Skeletal muscle tissue (tissue), 4 donors: ENCODE data around the gene COMT. TPM values are rescaled to one million over a fixed set of nuclear protein-coding genes. Genes with fewer than 3 reads are reported as not detected.

ENCODE experiments used
- H3K27ac ChIP-seq: one replicate; pipeline ENCODE4 v1.7.0; 2013; ENCODE audit warnings: mild to moderate bottlenecking, low read depth, low read length, inconsistent platforms
- H3K27me3 ChIP-seq, 3 donors: one replicate each; pipeline ENCODE4 v1.7.0; 2013; ENCODE audit warnings: low read length in 3 of 3; ENCODE audit not compliant: control insufficient read depth in 3 of 3, insufficient read depth in 3 of 3
- H3K36me3 ChIP-seq, 3 donors: one replicate each; pipeline ENCODE4 v1.7.0; 2013; ENCODE audit warnings: low read length in 3 of 3; ENCODE audit not compliant: control insufficient read depth in 3 of 3, insufficient read depth in 3 of 3
- H3K4me1 ChIP-seq, 3 donors: one replicate each; pipeline ENCODE4 v1.7.0; 2013; ENCODE audit warnings: low read length in 3 of 3, mild to moderate bottlenecking in 3 of 3; ENCODE audit not compliant: control insufficient read depth in 3 of 3, insufficient read depth in 3 of 3
- H3K4me3 ChIP-seq, 3 donors: one replicate each; pipeline ENCODE4 v1.7.0; 2013; ENCODE audit warnings: low read length in 3 of 3
- H3K9ac ChIP-seq, 3 donors: one replicate each; pipeline ENCODE4 v1.7.0; 2013; ENCODE audit warnings: low read length in 3 of 3, mild to moderate bottlenecking in 3 of 3, moderate library complexity in 2 of 3, low read depth in 1 of 3
- H3K9me3 ChIP-seq, 3 donors: one replicate each; pipeline ENCODE4 v1.7.0; 2013; ENCODE audit warnings: low read length in 3 of 3; ENCODE audit not compliant: control insufficient read depth in 3 of 3
- total RNA-seq: library from RNA; depleted of rRNA; stranded (reverse); fragments of >200 nt; gene quantifications from one replicate; pipeline ENCODE4 v1.2.3, GENCODE V29; 2014
- donor health status: Osteomylitis.

The COMT gene
- total RNA-seq, 1 donor from 2014 or later: 25.6 TPM

DNA sequence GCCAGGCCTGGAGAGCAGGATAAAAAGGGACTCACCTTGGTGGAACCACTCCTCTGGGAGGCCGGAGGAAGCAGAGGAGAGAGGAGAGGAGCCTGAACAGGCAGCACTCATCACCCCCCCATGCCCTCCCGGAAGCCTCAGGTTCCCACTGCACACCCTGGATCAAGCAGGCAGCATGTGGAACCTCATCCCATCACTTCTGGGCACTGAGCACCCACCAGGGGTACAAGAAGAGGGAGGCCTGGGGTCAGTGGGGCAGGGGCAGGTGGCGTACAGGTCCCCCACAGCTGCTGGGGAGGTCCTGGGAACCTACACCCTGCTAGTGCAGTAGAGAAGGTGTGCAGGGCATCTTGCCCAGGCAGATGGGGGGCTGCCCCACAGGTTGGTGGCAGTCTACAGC lies 35.1 kb downstream of the COMT start:
- Histone ChIP-seq H3K4me3 (no peak overlapping the region), H3K36me3 (peaks cover 42 to 72% (median 61%) of the 10 kb centered on the region in 3 donors), H3K27me3 (no peaks in the 10 kb centered on the region), H3K9me3 (no peaks in the 10 kb centered on the region), H3K4me1 (peaks cover 8 to 33% (median 31%) of the 10 kb centered on the region in 3 donors), H3K27ac (no peak overlapping the region), H3K9ac (peak overlapping the region in 1 of 3 donors; percentile 25)

DNA sequence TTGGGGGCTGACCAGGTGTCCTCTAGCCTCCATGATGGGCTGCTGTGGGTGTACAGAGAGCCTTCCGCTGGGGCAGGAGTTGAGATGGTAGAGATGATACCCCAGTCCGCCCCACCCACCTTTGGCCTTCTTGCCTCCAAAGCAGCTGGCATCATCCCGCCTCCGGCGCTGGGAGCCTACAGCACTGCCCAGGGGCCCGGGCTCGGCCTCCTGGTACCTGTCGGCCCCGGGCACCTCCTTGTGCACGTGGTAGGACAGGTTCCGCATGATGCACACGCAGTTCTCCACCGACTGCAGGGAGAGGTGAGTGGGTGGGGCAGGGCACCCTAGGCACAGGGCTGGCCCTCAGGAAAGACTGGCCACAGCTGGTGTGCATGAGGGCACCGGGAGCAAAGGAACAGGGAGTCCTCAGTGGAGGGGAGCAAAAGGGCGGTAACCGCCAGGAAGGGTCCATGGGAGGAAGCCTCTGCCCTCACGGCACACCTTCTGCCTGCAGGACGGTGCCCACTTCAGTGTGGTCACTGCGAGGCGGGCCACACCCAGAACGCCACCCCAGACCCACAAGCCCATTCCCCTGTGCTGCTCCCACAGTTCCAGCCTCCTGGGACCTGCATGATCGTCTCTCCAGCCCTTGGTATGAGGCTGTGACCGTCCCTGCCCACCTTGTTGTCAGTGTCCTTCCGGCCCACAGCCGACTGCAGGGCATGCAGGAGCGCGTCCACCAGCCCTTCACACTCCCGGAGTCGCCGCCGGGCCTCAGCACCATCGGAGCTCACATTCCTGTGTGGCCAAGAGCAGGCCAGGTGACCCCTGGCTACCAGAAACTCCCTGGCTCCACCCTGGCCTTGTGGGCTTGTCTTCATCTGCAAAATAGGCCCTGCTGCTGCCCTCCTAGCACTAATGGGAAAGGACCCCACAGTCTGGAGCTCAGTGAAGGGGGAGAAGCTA lies 36.0 kb downstream of the COMT start:
- Histone ChIP-seq H3K9ac (no peak overlapping the region), H3K4me3 (no peak overlapping the region), H3K4me1 (peaks cover 17 to 42% (median 40%) of the 10 kb centered on the region in 3 donors), H3K9me3 (no peaks in the 10 kb centered on the region), H3K27ac (no peak overlapping the region), H3K36me3 (peaks cover 37 to 65% (median 60%) of the 10 kb centered on the region in 3 donors), H3K27me3 (no peaks in the 10 kb centered on the region)

DNA sequence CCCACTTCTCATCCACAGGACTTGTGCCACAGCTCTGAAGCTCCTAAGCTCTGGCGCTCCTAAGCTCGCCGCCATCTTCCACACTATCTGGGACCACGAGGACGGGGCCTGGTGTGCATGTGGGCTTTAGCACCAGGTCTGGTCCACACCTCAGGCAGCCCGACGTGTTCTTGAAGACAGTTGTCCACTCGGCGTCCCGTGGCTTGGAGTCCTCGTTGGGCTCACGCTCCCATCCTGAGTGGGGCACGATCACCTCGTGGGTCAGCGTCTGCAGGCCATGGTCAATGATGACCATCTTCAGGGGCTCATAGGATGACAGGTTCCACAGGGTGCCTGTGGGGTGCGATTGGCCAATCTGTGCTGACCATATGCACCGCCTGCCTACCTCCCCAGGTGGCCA lies 37.2 kb downstream of the COMT start:
- no peaks in the 10 kb centered on the region for H3K27me3 ChIP-seq
- H3K36me3 ChIP-seq: peaks cover 28 to 55% (median 53%) of the 10 kb centered on the region in 3 donors
- H3K27ac ChIP-seq: no peak overlapping the region
- H3K4me3 ChIP-seq: no peak overlapping the region
- H3K9ac ChIP-seq: no peak overlapping the region
- no peaks in the 10 kb centered on the region for H3K9me3 ChIP-seq
- H3K4me1 ChIP-seq: peaks cover 29 to 54% (median 51%) of the 10 kb centered on the region in 3 donors

DNA sequence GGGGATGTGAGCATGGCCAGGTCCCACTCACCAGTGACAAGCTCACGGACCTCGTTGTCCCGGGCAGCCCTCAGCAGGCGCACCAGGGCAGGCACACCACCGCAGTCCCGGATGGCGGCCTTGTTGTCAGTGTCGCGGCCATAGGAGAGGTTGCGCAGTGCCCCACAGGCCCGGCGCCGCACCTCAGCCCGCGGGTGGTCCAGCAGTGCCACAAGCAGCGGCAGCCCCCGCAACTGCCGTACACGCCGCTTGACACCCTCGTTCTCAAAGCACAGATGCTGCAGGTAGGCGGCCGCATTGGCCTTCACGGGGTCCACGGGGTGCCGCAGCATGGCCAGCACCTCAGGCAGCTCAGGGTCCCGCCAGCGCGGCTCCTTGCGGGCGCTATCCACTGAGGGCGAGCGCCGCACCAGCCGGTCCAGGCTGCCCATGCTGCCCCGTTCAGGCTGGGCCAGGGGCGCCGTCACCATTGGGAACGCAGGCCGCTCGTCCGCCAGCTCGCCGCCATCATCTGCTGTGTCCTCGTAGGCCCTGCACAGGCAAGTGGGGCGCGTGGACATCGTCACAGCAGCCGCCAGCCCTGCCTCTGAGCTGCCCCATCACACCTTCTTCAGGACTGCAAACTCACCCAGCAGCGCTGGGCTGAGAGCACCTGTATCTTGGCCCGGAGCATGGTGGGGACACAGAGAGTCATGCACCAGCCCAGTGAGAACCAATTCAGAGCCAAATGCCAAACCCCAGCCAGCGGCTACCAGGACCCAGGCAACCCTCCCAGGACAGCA lies 38.3 kb downstream of the COMT start:
- no peaks in the 10 kb centered on the region for H3K9me3 ChIP-seq
- H3K36me3 ChIP-seq: peaks cover 28 to 50% (median 48%) of the 10 kb centered on the region in 3 donors
- H3K4me1 ChIP-seq: peaks cover 40 to 62% (median 58%) of the 10 kb centered on the region in 3 donors
- H3K27me3 ChIP-seq: no peaks in the 10 kb centered on the region
- no peak overlapping the region for H3K27ac ChIP-seq
- no peak overlapping the region for H3K9ac ChIP-seq
- no peak overlapping the region for H3K4me3 ChIP-seq

DNA sequence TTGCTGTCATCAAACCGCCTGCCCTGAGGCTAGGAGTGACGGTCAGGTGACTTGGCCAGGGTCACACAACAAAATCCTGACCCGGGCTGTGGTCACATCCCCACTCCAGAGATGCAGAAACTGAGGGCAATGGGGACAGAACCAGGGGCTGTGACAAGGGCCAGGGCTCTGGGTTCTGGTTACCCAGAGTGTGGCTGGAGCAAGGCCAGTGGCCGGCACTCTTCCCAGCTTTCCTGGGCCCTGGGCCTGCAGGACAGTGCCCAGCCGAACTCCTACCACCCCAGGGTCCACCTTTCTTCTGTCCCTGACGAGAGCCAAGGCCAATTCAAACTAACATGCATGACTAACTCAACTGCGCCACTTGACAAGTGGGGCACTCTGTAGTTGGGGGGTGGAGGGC lies 39.2 kb downstream of the COMT start:
- no peaks in the 10 kb centered on the region for H3K9me3 ChIP-seq
- peak overlapping the region in 1 of 3 donors; percentile 33 for H3K9ac ChIP-seq
- no peaks in the 10 kb centered on the region for H3K27me3 ChIP-seq
- no peak overlapping the region for H3K4me3 ChIP-seq
- peak overlapping the region; percentile 98 for H3K27ac ChIP-seq
- H3K4me1 ChIP-seq: peaks cover 46 to 62% (median 60%) of the 10 kb centered on the region in 3 donors
- H3K36me3 ChIP-seq: peaks cover 28 to 50% (median 42%) of the 10 kb centered on the region in 3 donors

DNA sequence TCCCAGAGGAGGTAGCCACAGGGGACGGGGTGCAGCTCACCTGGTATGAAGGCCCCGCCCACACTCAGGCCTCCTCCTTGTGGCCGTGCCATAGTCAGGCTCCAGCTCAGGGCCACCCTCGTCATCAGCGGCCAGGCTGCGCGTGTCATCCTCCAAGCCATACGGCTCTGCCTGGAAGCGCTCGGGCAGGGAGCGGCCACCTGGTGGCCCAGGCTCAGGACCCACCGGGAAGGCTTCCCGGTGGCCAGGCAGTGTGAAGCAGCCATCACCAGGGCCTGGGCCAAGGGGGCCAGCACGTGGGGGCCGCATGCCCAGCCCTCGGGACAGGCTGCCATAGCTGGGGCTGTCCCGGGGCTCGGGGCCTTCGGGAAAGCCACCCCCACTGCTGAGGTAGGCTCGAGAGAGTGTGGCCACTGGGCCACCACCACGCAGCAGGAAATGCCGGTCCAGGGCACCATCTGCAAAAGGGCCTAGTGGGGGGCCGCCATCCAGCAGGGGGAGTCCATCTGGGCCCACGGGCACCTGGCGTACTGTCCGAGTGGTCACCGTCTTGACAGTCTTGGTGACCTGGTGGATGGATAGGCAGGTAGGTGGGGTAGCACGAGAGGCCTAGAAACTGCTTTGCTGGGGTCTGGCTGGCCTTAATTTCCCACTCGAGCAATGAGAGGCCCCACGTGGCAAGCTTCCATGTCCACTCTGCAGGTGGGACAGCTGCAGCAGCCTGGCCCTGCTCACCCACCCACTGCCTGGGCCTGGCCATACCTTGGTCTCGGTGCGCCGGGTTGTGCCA lies 39.8 kb downstream of the COMT start:
- no peaks in the 10 kb centered on the region for H3K9me3 ChIP-seq
- peak overlapping the region; percentile 98 for H3K27ac ChIP-seq
- H3K4me3 ChIP-seq: no peak overlapping the region
- H3K27me3 ChIP-seq: no peaks in the 10 kb centered on the region
- peak overlapping the region in 2 of 3 donors; percentile 53 to 94 for H3K9ac ChIP-seq
- peaks cover 28 to 50% (median 44%) of the 10 kb centered on the region in 3 donors for H3K36me3 ChIP-seq
- H3K4me1 ChIP-seq: peaks cover 52 to 64% (median 62%) of the 10 kb centered on the region in 3 donors

DNA sequence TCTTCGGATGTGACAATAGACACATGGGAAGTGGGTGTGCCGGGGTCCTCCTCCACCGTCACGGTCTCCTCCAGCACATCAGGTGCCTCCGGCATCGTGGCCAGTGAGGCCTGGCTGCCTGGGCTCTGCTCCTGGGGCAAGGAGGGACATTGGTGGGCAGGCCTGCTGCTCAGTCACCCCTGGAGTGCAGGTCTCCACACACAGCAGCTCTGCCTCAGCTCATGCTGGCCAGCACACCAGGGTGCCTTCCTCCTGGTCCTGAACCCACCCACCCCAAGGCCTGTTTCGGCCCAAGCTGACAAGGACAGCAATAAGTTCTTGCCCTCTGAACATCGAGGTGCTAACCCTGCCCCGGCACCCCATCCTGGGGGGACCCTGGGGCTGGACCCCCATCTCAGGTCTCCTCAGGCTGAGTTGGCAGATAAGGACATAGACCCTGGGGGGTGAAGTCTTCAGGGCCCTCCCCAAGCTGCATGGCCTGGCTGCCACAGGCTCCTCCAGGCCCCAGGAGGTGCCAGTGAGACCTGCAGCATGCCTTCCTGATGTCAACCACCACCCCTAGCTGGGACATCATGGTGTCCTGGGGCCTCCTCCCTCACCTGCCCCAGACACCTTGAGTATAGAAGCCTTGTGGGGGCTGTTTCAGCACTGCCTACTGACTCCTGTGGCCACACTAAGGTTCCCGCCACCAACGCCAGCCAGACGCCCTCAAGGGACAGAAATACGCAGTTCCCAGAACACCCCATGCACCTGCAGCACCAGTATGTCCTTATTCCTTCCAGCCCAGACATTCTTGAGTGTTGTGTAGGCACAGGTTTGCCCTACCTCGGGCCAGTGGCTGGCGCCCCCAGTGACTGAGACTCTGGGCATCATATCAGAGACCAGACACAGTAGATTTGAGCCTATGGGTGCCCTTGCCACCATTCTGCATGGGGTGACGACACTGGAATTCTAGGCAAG lies 40.7 kb downstream of the COMT start:
- H3K27ac ChIP-seq: peak overlapping the region; percentile 98
- peaks cover 24 to 42% (median 40%) of the 10 kb centered on the region in 3 donors for H3K36me3 ChIP-seq
- H3K27me3 ChIP-seq: no peaks in the 10 kb centered on the region
- H3K4me1 ChIP-seq: peaks cover 55 to 67% (median 65%) of the 10 kb centered on the region in 3 donors
- H3K9ac ChIP-seq: peak overlapping the region; percentile 61 to 94 (median 94)
- H3K9me3 ChIP-seq: no peaks in the 10 kb centered on the region
- H3K4me3 ChIP-seq: peak overlapping the region in 1 of 3 donors; percentile 22

DNA sequence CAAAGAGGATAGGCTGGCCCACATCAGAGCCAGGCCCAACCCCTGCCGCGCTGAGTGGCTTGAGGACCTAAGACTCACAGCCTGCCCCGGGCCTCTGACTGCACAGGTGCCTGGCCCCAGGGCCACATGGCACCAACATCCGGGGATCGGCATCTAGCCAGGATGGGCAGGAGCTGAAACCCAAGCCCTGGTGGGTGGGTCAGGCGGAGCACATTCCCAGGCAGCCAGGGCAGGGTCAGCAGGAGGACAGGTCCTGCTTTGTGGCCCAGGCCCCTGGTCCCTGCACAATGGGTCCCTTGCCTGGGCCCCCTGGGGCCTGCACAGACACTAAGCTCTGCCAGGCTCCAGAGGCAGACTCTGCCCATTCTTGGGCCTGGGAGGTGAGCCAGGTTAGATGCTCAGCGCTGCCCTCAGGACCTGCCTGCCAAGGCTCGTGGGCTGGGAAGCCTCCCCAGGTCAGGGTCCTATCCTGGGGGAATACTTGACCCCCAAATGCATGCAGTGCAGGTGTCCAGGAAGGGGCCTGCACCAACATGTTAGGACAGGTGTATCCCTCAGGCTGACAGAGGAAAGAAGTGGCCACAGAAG lies 41.5 kb downstream of the COMT start:
- Histone ChIP-seq H3K9me3 (no peaks in the 10 kb centered on the region), H3K36me3 (peaks cover 20 to 33% (median 33%) of the 10 kb centered on the region in 3 donors), H3K27ac (peak overlapping the region; percentile 98), H3K4me3 (no peak overlapping the region), H3K4me1 (peaks cover 58 to 70% (median 67%) of the 10 kb centered on the region in 3 donors), H3K9ac (peak overlapping the region; percentile 68 to 94 (median 94)), H3K27me3 (no peaks in the 10 kb centered on the region)
